Effector memory CD4-positive, alpha-beta T cell (primary cell): ENCODE data around the gene HOXA4.

Experiments used
- DNase-seq, 3 donors: peaks; one replicate each; pipeline ENCODE4 v3.0.0-alpha.2; 2020
- H3K27ac ChIP-seq: 2 replicates; pipeline ENCODE4 v1.7.0; 2013; ENCODE audit warnings: mild to moderate bottlenecking, low read length, moderate library complexity; ENCODE audit not compliant: insufficient read depth, poor library complexity, severe bottlenecking
- H3K27me3 ChIP-seq: replicated peaks from 2 replicates; pipeline ENCODE4 v1.7.0; 2013; ENCODE audit warnings: mild to moderate bottlenecking, low read length; ENCODE audit not compliant: insufficient read depth, control insufficient read depth, poor library complexity, severe bottlenecking
- H3K36me3 ChIP-seq: 2 replicates; pipeline ENCODE4 v1.7.0; 2013; ENCODE audit warnings: mild to moderate bottlenecking, low read length, moderate library complexity; ENCODE audit not compliant: control insufficient read depth, insufficient read depth
- H3K4me1 ChIP-seq: 2 replicates; pipeline ENCODE4 v1.7.0; 2013; ENCODE audit warnings: low read length, mild to moderate bottlenecking; ENCODE audit not compliant: control insufficient read depth, insufficient read depth, poor library complexity, severe bottlenecking
- H3K4me3 ChIP-seq: 2 replicates; pipeline ENCODE4 v1.7.0; 2013; ENCODE audit warnings: low read length, low read depth, mild to moderate bottlenecking; ENCODE audit not compliant: insufficient read depth, poor library complexity, severe bottlenecking
- H3K9me3 ChIP-seq: 2 replicates; pipeline ENCODE4 v1.7.0; 2013; ENCODE audit warnings: mild to moderate bottlenecking, low read length, moderate library complexity; ENCODE audit not compliant: control insufficient read depth

The HOXA4 gene

GRCh38 chr7:27141137-27141922 is 10.8 kb upstream of the HOXA4 start:
- no peak overlapping the region for H3K4me3 ChIP-seq
- H3K36me3 ChIP-seq, result no peaks in the 10 kb centered on the region
- H3K27me3 ChIP-seq, result peaks cover 18% of the 10 kb centered on the region
- no peak overlapping the region for H3K27ac ChIP-seq
- H3K9me3 ChIP-seq, result no peaks in the 10 kb centered on the region
- H3K4me1 ChIP-seq, result no peaks in the 10 kb centered on the region
- no peak for DNase-seq

GRCh38 chr7:27140126-27140857 is 9.7 kb upstream of the HOXA4 start:
- Histone ChIP-seq H3K9me3 (no peaks in the 10 kb centered on the region), H3K4me1 (no peaks in the 10 kb centered on the region), H3K36me3 (no peaks in the 10 kb centered on the region), H3K27me3 (peaks cover 18% of the 10 kb centered on the region), H3K27ac (no peak overlapping the region), H3K4me3 (no peak overlapping the region)
- DNase-seq, result no peak

- no peak for DNase-seq
- Histone ChIP-seq H3K27ac (no peak overlapping the region), H3K27me3 (peaks cover 18% of the 10 kb centered on the region), H3K36me3 (no peaks in the 10 kb centered on the region), H3K4me1 (no peaks in the 10 kb centered on the region), H3K4me3 (no peak overlapping the region), H3K9me3 (no peaks in the 10 kb centered on the region)
These were observed 9.0 kb upstream of the HOXA4 start for GRCh38 chr7:27139334-27140125.

DNA sequence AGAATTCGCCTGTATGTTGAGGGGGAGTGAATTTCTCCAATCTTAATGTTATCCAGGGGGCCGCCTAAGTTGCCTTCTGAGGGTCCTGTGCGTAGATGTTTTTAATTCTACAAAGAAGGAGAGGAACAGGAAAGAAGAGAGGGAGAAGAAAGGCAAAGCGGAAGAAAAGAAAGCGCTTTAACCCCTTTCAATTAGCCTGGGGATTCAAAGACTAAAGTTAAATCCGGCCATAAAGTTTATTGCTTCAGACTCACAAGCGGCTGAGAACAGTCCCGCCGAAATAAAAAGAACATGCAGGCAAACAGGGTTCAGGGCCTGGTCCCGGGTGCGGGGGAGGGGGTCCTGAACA is 8.4 kb upstream of the HOXA4 start:
- Histone ChIP-seq H3K9me3 (no peaks in the 10 kb centered on the region), H3K36me3 (no peaks in the 10 kb centered on the region), H3K27ac (no peak overlapping the region), H3K4me3 (no peak overlapping the region), H3K4me1 (no peaks in the 10 kb centered on the region), H3K27me3 (peaks cover 15% of the 10 kb centered on the region)
- DNase-seq, result no peak

GRCh38 chr7:27138472-27138871 is 7.9 kb upstream of the HOXA4 start:
- no peak overlapping the region for H3K4me3 ChIP-seq
- no peaks in the 10 kb centered on the region for H3K36me3 ChIP-seq
- no peak for DNase-seq
- H3K4me1 ChIP-seq, result no peaks in the 10 kb centered on the region
- H3K27me3 ChIP-seq, result peaks cover 11% of the 10 kb centered on the region
- H3K9me3 ChIP-seq, result no peaks in the 10 kb centered on the region
- H3K27ac ChIP-seq, result no peak overlapping the region

DNA sequence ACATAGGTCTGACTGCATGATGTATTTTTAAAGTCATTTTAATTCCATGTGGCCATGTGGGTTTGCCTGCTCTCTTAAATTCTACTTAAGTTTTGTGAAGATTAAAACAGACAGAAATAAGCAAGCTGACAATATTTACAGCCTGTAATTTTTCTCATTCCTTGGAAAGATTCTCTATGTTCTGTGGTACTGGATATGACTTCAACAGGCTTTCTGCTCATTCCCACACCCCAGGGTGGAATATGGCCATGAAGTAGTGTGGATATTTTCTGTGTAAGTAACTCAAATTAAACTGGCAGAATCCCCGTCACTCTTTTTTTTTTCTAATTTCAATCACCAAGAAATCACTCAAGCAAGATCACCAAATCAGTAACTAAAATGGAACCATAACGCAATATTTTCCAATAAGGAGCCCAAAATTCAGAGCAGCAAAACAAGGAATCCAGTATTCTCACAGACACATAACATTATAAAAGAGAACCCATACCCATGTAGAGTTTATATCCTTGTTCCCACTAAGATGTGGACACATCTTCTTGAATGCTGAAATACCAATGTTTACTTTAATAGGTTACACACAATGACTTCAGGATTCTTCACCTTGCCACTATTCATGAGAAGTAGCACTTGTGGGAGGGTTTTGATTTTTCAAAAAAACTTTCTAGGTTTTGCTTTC is 7.2 kb upstream of the HOXA4 start:
- Histone ChIP-seq H3K27me3 (peaks cover 10% of the 10 kb centered on the region), H3K4me3 (no peak overlapping the region), H3K9me3 (no peaks in the 10 kb centered on the region), H3K36me3 (no peaks in the 10 kb centered on the region), H3K4me1 (no peaks in the 10 kb centered on the region), H3K27ac (no peak overlapping the region)
- DNase-seq, result no peak

GRCh38 chr7:27134392-27134791 is 3.8 kb upstream of the HOXA4 start:
- Histone ChIP-seq H3K4me1 (no peaks in the 10 kb centered on the region), H3K9me3 (no peaks in the 10 kb centered on the region), H3K36me3 (no peaks in the 10 kb centered on the region), H3K27me3 (peaks cover 7% of the 10 kb centered on the region), H3K27ac (no peak overlapping the region), H3K4me3 (no peak overlapping the region)
- no peak for DNase-seq

DNA sequence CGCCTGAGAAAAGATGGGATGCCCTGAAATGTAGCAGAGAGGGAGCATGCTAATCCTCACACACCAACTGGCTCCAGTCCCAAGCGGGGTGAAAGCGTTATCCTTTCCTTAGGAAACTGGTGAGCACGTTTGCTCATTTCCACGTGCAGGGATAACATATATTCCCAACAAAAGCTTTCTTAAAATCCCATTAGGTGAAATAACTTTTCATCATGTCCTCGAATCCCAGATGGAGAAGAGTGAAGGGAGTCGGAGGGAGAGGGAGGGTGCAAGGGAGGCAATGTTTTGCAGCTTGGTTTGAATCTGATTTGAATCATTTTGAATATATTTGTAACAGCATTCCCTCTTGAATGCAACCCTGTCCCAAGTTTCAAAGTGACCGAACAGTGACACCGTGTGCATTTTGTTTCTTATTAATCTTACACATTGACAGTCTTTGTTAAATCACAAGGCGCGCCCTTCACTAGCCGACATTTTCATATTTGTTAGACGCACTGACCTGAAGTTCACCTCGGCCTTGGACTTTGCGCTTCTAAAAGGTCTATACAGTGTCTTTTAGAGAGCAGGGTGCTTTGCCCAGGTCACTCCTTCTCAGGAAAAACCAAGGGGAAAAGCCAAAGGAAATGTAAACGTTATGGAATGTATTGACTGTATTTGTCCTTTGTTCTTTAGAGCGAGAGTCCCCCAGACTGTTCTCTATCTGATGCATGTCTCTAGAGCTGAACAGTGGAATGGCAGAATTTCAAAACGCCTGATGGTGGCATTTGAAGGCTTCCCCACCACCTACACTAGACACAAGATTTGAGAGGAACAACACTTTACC is 3.1 kb upstream of the HOXA4 start:
- H3K27ac ChIP-seq, result no peak overlapping the region
- no peak overlapping the region for H3K4me3 ChIP-seq
- no peaks in the 10 kb centered on the region for H3K4me1 ChIP-seq
- H3K9me3 ChIP-seq, result no peaks in the 10 kb centered on the region
- no peak for DNase-seq
- H3K27me3 ChIP-seq, result peaks cover 7% of the 10 kb centered on the region
- H3K36me3 ChIP-seq, result no peaks in the 10 kb centered on the region

- Histone ChIP-seq H3K9me3 (no peaks in the 10 kb centered on the region), H3K4me1 (no peaks in the 10 kb centered on the region), H3K36me3 (no peaks in the 10 kb centered on the region), H3K4me3 (no peak overlapping the region), H3K27ac (no peak overlapping the region), H3K27me3 (peaks cover 7% of the 10 kb centered on the region)
- no peak for DNase-seq
These were observed 2.4 kb upstream of the HOXA4 start for GRCh38 chr7:27132978-27133377.
